GM21528 (cell line): Measurements from ENCODE around the gene PCSK4.
"Not testable (repeated sequence)": the region's sequence is repeated elsewhere in the genome, so short reads cannot be mapped to it uniquely, and the experiment has no call there.

ENCODE experiments used
- ATAC-seq: cut with Tn5 transposase; IDR thresholded peaks from one replicate; pipeline ENCODE4 v1.9.1; 2021; ENCODE audit warnings: mild to moderate bottlenecking, moderate library complexity; ENCODE audit not compliant: unreplicated experiment, low FRiP score

Gene PCSK4

GRCh38 chr19:1505991-1506881, 16.1 kb upstream of the PCSK4 start:
- ATAC-seq: no peak

DNA sequence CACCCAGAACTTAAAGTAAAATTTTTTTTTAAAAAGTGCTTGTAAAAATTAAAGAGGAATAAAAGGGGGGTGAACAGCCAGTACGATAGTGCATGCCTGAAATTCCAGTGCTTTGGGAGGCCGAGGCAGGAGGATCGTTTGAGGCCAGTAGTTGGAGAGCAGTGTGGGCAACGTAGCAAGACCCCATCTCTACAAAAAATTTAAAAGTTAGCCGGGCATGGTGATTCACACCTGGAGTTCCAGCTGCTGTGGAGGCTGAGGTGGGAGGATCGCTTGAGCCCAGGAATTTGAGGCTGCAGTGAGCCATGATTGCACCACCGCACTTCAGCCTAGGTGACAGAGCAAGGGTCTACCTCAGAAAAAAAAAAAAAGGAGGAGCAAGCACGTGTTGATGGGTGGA, 14.9 kb upstream of the PCSK4 start:
- ATAC-seq: no peak

DNA sequence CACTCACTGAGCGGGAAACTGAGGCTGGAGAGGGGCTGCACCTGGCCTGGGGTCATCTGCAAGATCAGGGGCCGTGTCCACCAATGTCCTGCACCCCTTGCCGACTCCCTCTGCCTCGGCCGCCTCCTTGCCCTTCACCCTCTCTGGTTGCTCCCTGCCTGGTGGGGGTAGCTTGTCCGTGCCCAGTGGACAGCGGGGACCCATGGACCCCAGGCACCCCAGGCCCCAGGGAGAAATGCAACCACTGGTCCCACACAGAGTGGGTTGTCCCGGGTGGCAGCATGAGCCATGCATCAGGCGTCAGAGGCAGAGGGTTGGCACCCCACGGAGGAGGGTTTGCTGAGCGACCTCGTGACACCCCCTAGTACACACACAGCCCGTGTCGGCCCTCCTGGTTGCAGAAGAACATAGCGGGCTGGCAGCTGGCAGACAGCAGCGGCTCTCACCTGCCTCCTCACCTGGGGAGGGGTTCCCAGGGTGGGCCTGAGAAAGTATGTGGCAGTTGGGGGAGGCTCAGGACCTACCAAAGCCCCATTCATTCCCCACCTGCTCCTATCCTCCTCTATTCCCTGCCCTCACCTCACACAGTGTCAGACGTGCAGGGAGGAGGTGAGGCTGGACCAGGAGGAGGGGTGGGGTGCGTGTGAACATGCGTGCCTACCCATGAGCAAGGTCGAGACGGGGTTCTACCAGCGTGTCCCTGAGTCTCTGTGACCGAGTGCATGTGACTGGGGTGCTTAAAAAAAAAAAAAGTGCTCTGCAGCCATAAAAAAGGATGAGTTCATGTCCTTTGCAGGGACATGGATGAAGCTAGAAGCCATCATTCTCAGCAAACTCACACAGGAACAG, 14.0 kb upstream of the PCSK4 start:
- ATAC-seq: no peak

GRCh38 chr19:1503089-1503924, 13.2 kb upstream of the PCSK4 start:
- ATAC-seq: no peak

GRCh38 chr19:1502433-1503088, 12.4 kb upstream of the PCSK4 start:
- ATAC-seq: no peak

- no peak for ATAC-seq
Observed at GRCh38 chr19:1501200-1501595, 11.0 kb upstream of the PCSK4 start.

- not testable (repeated sequence) for ATAC-seq
Observed at GRCh38 chr19:1499231-1499630, 9.1 kb upstream of the PCSK4 start.

- no peak for ATAC-seq
Observed at GRCh38 chr19:1497578-1498235, 7.6 kb upstream of the PCSK4 start.

DNA sequence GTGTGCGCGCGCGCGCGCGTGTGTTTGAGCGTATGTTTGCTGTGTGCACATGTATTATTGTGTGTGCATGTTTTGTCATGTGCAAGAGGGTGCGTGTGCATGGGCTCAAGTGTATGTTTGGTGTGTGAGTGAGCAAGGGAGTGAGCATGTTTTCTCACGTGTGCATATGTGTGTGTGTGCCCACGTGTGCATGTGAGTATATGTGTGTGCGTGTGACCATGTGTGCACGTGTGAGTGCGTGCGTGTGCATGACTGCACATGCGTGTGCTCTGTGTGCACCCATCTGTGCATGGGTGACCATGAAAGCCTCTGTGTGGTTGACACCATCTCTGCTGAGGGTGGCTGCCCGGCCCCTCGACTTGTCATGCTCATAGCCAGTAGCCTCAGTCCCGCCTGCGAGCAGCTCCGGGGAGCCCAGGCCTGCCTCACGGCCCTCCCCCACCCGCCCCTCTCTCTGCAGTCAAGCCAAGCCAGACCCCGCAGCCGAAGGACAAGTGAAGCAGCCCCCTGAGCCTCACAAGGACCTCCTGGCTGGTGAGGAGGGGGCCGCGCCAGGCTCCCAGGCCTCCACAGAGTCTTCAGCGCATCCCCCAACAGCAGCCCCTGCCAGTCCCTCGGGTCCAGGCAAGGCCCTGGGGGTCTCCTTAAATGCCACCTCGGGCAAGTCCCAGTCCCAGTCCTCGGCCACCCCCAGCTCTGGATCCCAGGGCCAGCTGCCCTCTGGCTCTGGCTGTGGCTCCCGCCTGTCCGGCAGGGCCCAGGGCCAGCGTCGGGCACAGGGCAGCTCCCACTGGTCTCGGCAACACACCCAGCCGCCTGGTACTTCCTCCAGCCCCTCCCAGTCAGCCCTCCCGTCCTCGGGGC, 6.8 kb upstream of the PCSK4 start:
- no peak for ATAC-seq

DNA sequence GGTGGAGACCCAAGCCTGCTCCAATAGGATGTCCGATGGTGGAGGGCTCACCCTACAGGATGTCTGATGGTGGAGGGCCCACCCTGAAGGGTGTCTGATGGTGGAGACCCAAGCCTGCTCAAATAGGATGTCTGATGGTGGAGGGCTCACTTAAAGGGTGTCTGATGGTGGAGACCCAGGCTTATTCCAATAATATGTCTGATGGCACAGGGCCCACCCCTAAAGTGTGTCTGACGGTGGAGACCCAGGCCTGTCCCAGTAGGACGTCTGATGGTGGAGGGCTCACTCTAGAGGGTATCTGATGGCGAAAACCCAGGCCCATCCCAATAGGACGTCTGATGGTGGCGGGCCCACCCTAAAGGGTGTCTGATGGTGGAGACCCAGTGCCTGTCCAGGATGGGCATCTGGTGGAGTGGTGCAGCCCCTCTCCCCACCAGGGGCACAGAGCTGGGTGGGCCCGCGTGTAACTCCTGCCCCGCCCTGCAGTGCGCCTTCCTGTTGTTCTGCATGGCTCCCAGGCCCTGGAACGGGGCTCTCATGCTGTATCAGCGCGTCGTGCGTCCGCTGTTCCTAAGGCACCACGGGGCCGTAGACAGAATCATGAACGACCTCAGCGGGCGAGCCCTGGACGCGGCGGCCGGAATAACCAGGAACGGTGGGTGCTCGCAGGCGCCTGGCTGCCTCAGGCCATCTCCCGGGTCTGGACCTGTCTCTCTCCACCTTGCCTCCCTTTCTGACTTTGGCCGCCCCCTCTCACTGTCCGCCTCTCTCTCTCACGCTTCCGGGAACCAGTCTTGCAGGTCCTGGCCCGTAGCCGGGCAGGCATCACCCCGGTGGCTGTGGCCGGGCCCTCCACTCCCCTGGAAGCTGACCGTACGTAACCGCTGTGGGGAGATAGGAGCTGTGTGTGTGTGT, 5.9 kb upstream of the PCSK4 start:
- ATAC-seq: no peak

- ATAC-seq: no peak
Observed at GRCh38 chr19:1495051-1495798, 5.1 kb upstream of the PCSK4 start.

DNA sequence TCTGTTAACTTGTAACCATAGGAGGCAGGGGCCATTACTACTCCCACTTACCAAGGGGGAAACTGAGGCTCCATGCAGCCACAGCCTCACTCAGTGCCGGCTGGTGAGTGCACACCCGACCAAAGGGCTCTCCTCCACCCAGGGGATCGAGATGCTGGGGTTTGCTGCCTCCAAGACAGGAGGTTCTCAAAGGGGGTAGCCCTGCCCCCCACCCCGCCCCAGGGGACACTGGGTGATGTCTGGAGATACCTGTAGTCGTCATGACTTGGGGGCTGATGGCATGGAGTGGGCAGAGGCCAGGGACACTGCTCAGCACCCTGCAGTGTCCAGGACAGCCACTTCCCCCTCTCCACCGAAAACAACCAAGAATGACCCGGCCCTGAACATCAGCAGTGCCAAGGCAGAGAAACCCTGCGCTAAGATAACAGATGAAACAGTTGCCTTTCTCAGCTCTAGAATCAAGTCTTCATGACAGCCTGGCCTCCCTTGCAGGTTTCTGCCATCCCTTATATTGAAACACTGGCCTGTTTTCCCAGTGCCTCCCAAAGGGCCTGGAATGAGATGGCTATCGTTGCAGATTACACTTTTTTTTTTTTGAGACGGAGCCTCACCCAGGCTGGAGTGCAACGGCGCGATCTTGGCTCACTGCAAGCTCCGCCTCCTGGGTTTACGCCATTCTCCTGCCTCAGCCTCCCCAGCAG, 4.1 kb upstream of the PCSK4 start:
- ATAC-seq: no peak

DNA sequence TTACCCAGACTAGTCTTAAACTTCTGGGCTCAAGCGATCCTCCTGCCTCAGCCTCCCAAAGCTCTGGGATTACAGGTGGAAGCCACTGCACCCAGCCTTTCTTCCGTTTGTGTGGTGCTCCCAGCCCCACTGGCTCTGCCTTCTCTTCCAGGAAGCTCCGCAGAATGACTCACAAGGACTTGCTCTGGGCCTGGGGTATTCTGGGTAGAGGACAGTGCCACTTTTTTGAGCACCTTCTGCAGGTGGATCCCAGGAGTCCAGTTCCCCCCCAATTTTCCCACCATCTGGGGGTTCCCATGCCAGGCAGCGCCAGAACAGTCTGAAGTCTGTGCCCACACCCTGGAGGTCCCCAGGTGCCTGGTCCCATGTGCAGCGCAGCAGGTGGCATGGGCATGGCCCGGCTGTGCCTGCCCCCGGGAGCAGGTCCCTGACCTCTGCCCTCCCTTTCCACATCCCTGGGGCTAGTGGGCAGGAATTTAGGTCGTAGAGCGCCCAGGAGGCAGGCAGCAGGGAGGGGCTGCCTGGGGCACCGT, 2.4 kb upstream of the PCSK4 start:
- no peak for ATAC-seq

DNA sequence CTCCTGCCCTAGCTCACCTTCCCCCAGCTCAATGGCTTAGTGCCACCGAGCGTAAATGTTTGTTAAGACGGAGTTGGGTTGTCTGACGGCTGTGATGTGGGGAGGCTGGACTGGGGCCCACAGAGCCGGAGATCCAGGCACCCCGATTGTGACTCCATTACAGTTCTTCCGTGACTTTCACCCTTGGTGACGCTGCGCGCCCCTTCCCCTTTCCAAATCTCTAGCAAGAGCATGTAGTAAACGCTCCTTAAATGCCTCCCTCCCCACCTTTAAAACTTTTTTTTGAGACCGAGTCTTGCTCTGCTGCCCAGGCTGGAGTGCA, 1.7 kb upstream of the PCSK4 start:
- no peak for ATAC-seq

- ATAC-seq: no peak
Observed at GRCh38 chr19:1491114-1491848, 1.1 kb upstream of the PCSK4 start, which contains the start of gene REEP6. Gene REEP6 (plus strand): TSS chr19:1491181. CDS start chr19:1491270, 89 bp downstream.
